HL-60/S4 treated with retinoic acid at 250 ng/mL for 4 days and 3 days (cell line): Measurements from ENCODE around the gene NSUN2.

Experiments
- in situ Hi-C: fragments of 300-500 bp; cut with MboI; formaldehyde crosslinking; loops from 2 replicates; pipeline ENCODE4 v1.7.0; 2022; ENCODE audit warnings: low sequenced_read_pairs

Gene NSUN2

GRCh38 chr5:6606884-6607558 is 25.8 kb downstream of the NSUN2 start:
- in situ Hi-C loops, result no loop called here

- in situ Hi-C loops, result no loop called here
These were observed 27.9 kb downstream of the NSUN2 start for GRCh38 chr5:6604946-6605345.

- in situ Hi-C loops, result no loop called here
These were observed 28.5 kb downstream of the NSUN2 start for GRCh38 chr5:6604341-6604740.

- in situ Hi-C loops, result no loop called here
These were observed 29.2 kb downstream of the NSUN2 start for GRCh38 chr5:6603643-6604042.

- in situ Hi-C loops, result no loop called here
These were observed 30.4 kb downstream of the NSUN2 start for GRCh38 chr5:6602441-6602840.

GRCh38 chr5:6601816-6602215 is 31.0 kb downstream of the NSUN2 start:
- in situ Hi-C loops, result no loop called here

- in situ Hi-C loops, result no loop called here
These were observed 31.6 kb downstream of the NSUN2 start for GRCh38 chr5:6601271-6601670.

GRCh38 chr5:6599739-6600138 is 33.1 kb downstream of the NSUN2 start:
- in situ Hi-C loops, result no loop called here

- in situ Hi-C loops, result no loop called here
These were observed 34.4 kb downstream of the NSUN2 start for GRCh38 chr5:6598351-6598900.

GRCh38 chr5:6597557-6597956 is 35.3 kb downstream of the NSUN2 start:
- in situ Hi-C loops, result no loop called here

GRCh38 chr5:6596388-6596787 is 36.5 kb downstream of the NSUN2 start:
- in situ Hi-C loops, result no loop called here

GRCh38 chr5:6595405-6595804 is 37.4 kb downstream of the NSUN2 start:
- in situ Hi-C loops, result no loop called here

- in situ Hi-C loops, result no loop called here
These were observed 38.8 kb downstream of the NSUN2 start for GRCh38 chr5:6594066-6594465.

- in situ Hi-C loops, result no loop called here
These were observed 39.5 kb downstream of the NSUN2 start for GRCh38 chr5:6593148-6594016.

GRCh38 chr5:6592601-6593000 is 40.2 kb downstream of the NSUN2 start:
- in situ Hi-C loops, result no loop called here

GRCh38 chr5:6591671-6592288 is 41.1 kb downstream of the NSUN2 start:
- in situ Hi-C loops, result no loop called here

GRCh38 chr5:6590581-6590980 is 42.3 kb downstream of the NSUN2 start:
- in situ Hi-C loops, result no loop called here

- in situ Hi-C loops, result no loop called here
These were observed 45.7 kb downstream of the NSUN2 start for GRCh38 chr5:6587171-6587570.

- in situ Hi-C loops, result no loop called here
These were observed 46.2 kb downstream of the NSUN2 start for GRCh38 chr5:6586647-6587042.

- in situ Hi-C loops, result no loop called here
These were observed 46.8 kb downstream of the NSUN2 start for GRCh38 chr5:6585939-6586646.

- in situ Hi-C loops, result no loop called here
These were observed 47.7 kb downstream of the NSUN2 start for GRCh38 chr5:6585168-6585567.
